ENCODE measurements around the gene PTPN18.

PTPN18 gene

DNA sequence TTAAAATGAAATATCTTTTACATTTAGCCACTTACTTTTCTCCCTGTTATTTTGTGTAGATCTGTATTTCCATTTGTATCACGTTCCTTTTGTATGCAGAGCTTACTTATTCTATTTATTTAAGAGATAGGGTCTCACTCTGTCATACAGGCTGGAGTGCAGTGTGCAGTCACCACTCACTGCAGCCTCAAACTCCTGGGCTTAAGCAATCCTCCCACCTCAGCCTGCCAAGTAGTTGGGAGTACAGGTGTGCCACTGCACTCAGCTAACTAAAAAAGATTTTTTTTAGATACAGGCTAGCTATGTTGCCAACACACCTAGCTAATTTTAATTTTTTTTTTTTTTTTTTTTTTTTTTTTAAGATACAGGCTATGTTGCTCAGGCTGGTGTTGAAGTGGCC lies 10.9 kb downstream of the PTPN18 start:
- no peak for DNase-seq (ENCODE audit: low spot score)

DNA sequence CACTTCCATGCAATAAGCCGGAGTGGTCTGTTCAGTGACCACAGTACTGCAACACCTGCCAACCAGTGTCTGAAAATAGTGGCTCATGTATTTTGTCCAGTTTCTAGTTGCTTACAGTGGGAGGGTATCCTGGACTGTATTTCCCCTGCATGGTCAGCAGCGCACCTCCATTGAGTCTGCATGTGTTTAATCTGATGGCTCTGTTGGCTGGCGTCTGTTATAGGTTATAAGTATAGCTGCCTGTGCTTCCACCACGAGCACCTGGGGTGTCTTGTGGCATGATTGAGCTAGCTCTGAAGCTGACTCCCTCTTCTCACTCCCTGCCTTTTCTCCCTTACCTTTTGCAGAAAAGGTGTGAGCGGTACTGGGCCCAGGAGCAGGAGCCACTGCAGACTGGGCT lies 12.9 kb downstream of the PTPN18 start:
- no peak for DNase-seq (ENCODE audit: low spot score)

DNA sequence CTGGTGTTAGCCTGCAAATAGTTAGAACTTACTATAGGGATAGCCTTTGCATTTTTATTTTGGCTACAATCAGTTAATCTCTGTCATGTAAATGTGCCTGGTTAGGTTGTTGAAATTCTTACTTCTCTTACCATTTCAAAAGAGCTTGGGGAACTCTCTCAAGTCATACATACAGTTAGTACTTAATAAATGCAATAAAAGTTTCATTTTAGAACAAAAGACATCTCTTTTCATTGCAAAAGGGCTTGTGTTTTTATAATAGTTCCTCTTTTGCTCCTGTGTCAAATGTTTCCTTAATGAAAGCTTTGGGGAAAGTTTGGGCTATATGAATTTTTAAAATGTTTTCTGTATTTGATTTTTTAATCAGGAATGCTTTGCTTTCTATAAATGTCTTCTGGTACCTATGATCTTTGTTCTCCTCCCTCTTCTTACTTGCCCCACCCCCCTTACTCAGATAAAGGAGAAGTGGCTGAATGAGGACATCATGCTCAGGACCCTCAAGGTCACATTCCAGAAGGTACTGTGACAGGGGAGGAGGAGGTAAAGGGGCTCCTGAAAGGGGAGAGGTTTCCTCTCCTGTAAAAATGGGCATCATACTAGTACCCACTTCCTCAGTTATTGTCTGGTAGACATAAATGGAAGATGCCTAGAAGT lies 13.6 kb downstream of the PTPN18 start:
- DNase-seq (ENCODE audit: low spot score), result no peak

DNA sequence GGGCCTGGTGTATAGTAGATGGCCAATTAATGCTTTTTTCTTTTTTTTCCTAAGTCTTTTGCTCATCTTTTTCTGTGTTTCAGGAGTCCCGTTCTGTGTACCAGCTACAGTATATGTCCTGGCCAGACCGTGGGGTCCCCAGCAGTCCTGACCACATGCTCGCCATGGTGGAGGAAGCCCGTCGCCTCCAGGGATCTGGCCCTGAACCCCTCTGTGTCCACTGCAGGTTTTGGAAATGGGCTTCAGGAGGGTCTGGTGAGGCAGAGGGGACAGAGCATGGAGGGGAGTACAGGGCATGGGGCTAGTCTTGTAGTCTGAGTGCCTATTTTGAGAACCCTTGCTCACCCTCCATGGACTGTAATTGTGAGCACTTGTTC lies 14.1 kb downstream of the PTPN18 start:
- no peak for DNase-seq (ENCODE audit: low spot score)

DNA sequence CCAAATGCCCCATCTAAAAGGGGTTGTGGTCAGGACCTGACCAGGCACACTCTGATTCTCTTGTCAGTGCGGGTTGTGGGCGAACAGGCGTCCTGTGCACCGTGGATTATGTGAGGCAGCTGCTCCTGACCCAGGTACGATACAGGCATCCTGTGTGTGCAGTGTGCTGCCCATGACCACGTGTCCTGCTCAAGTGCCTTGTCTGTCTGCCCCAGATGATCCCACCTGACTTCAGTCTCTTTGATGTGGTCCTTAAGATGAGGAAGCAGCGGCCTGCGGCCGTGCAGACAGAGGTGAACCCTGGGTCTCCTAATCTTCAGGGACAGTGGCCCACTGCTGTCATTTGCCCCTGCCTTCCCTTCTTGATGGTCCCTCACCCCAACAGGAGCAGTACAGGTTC lies 14.6 kb downstream of the PTPN18 start:
- DNase-seq (ENCODE audit: low spot score), result peak; percentile 48

DNA sequence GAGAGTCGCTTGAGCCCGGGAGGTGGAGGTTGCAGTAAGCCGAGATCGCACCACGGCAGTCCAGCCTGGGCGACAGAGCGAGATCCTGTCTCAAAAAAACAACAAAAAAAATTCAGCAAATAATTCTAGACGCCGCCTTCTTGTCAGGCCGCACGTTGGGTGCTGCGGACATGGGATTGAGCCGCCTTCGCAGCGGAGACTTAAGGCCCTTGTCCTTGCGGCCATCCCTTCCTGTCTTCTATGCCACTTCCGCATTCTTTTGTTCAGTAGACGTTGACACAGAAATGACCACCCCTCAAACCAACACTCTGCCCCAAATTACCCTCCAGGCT lies 15.8 kb downstream of the PTPN18 start:
- DNase-seq (ENCODE audit: low spot score), result no peak

DNA sequence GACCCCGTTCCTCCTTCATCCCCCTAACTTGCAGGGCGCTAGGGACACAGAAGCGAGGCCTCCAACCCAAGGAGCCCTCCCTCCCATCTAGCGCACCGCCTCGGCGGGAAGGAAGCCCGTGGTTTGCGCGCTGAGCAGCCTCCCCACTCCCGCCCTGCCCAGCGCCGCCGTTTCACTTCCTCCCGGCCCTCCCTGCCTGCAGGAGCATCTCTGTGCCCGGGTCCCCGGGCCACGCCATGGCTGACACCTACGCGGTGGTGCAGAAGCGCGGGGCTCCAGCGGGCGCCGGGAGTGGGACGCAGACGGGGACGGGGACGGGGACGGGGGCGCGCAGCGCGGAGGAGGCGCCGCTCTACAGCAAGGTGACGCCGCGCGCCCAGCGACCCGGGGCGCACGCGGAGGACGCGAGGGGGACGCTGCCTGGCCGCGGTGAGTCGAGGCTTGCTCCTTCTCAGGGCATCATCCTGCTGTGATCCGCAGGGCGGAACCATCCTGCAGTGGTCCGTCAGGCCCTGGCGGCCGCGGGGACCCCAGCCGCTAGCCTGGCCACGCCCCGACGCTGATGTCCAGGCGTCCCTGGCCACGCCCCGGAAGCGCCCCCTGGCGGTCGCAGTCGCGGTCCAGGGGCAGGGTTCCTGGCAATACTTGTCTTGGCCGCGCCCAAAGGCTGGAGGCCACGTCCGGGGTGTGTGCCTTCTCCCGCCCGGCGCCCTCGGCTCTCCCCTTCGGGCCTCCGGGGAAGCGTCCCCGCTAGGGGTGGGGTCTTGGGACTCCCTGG lies 16.4 kb downstream of the PTPN18 start:
- peak; percentile 68 for DNase-seq (ENCODE audit: low spot score)

GRCh38 chr2:130372833-130373807 lies 17.3 kb downstream of the PTPN18 start:
- DNase-seq (ENCODE audit: low spot score), result no peak

DNA sequence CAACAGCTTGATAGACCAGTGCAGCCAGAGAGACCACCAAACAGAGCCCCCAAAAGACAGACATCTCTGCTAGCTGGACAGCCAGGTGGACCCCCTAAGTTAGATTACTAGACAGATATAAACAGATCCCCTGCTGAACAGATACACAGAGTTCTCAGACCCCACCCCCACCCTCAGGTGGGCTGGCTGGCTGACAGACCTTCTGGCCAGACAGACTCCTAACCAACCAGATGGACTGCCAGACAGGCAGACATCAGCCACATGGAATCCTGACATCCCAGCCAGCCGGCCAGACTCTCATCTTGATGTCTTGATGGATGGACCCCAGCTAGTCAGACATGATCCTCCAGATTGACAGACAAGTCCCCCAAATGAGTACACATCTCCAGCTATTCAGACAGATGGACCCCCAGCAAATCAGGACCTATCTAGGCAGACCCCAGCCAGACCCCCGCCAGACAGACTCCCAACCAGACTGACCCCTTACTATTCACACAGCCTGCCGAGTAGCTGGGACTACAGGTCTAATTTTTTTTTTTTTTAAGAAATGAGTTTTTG lies 18.0 kb downstream of the PTPN18 start:
- DNase-seq (ENCODE audit: low spot score), result no peak

DNA sequence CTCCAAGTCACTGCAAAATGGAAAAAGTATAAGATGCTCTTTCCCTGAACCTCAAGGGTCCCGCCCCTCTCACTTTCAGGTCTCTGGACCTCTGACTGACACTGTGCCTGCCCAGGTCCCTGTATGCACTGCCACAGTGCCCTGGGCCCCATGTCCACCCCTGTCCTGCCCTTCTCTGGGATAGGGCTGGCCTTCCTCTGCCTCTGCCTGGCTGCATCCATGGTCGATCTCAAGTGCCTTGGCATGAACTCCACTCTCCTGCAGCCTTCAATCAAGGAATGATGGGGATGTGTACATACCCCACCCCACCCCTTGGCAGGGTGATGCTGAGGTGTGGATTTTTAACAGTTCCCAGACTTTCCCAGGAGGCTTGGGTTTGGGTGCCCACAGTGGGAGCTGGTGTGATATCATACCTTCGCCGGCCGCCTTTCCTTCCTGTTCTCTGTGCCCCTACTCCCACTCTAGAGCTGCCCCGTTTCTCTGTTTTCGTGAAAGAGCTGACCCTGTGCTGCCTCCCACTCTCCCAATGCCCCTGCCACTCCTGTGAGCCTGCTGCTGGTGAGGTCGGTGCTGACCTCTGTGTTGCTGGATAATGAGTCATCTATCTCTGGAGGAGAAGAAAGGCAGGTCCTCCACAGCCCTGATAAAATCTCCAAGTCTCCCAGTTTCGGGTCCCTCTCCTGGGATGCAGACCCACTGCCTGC lies 18.9 kb downstream of the PTPN18 start:
- DNase-seq (ENCODE audit: low spot score), result no peak

GRCh38 chr2:130375291-130376266 lies 19.7 kb downstream of the PTPN18 start:
- no peak for DNase-seq (ENCODE audit: low spot score)

- DNase-seq (ENCODE audit: low spot score), result no peak
Measured at GRCh38 chr2:130376433-130377293, 20.8 kb downstream of the PTPN18 start.

- DNase-seq (ENCODE audit: low spot score), result no peak
Measured at GRCh38 chr2:130377491-130377890, 21.6 kb downstream of the PTPN18 start.

DNA sequence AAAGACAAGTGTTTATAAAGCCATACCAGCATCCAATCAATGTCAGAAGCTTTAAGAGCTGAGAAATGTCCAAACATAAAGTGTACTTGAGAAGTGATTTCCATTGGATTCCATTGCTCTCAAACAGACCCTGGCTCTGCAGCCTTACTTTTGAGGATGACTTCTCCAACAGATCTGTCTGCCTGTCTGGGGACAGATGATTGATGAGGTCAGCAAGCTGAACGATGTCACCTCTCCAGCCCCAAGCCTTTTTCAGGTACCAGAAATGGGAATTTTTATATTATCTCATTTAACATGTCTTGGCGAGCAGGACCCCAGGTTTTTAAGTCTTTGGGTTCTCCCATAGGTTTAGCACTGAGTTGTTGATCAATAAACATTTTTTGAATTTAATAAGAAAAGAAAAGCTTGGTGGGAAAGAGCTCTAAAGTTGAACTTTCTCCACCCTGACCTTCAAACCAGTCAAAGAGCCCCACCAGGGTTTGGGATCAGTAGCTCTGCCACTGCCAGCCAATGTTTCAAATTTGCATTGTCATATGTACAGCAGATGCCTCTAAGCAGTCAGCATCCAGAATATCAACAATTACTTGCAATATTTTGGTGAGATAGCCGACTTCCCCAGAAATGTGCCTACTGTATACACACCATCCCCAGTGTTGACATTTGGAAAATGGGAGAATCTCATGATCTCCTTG lies 22.5 kb downstream of the PTPN18 start:
- DNase-seq (ENCODE audit: low spot score), result no peak

DNA sequence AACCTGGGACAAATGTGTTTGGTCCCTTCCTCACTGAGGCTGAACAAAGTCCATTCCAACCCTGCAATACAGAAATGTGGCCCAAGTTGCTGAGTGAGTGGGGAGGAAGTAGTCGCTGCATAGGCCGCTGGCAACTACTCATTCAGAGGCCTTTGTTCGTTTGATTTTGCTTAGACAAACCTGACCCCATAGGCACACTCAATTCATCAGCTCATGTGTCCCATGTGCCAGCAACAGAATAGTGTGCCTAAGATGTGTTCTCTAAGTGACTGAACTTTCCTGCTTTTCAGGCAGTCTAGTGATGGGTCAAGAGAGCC lies 23.0 kb downstream of the PTPN18 start:
- DNase-seq (ENCODE audit: low spot score), result no peak

DNA sequence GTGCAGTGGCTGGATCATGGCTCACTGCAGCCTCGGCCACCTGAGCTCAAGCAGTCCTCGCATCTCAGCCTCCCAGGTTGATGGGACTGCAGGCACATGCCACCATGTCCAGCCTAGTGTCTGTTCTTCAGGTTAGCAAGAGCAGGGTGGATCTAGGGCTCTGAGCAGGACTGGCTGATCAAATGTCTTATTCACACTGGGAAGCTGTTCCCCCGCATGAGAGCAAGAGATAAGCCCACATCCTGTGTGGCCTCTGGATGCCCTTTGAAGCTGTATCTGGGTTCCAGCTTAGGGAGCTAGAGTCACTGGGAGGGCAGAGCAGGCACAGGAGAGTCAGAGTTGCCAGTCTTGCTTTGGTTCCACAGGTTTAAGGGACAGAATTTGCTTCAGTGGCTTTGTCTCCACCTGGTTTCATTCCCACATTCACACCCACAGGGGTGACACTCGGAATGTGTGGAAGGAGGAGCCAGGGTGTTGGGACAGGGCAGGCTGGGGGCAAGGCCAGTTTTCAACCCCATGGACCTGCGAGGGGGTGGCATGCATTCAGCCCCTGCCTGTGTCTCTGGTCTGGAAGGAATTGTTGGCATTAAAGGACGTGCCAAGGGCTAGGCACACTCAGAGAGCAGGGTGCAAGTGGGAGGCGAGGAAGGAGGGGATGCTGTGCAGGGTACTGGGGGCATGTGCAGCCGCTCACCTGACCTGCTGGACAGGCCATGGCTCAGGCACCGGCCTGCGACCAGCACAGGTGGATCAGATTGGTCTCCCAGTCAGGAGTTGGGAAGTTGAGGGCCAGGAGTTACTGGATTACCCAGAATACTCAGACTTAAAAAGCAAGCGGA lies 24.5 kb downstream of the PTPN18 start:
- DNase-seq (ENCODE audit: low spot score), result no peak

DNA sequence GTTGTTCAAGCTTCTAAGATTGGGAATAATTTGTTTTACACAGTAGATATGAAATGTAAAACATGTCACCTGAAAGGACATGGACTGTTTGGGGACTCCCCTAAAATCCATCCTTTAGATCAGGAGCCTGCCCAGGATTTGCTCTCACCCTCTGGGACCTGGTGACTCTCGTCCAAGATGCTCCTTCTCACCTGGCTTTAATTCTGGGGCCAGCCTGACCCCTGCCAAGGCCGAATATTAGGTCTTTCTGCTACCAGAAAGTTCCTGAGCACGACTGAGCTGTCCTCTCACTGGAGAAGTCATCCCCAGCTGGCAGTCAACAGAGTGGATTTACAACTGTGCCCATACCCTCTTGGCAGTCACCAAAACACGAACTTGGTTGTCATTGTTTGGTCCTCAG lies 25.3 kb downstream of the PTPN18 start:
- no peak for DNase-seq (ENCODE audit: low spot score)

GRCh38 chr2:130381619-130382018 lies 25.8 kb downstream of the PTPN18 start:
- no peak for DNase-seq (ENCODE audit: low spot score)

All from CD4-positive, alpha-beta T cell treated with Interleukin-15 for 4 hours (primary cell).